ENCODE results near the gene ARL8B.
"Not testable (repeated sequence)": the region's sequence is repeated elsewhere in the genome, so short reads cannot be mapped to it uniquely, and the experiment has no call there.

ARL8B gene

GRCh38 chr3:5122030-5122740, at the start of gene ARL8B:
ARL8B (plus strand) TSS chr3:5122292; CDS start chr3:5122466, 174 bp downstream.
- peak; percentile 74 to 91 (median 79) for DNase-seq (ENCODE audit: low read depth in 3 of 3, low spot score in 1 of 3)

- DNase-seq (ENCODE audit: low read depth in 3 of 3, low spot score in 1 of 3), result no peak
Measured at GRCh38 chr3:5073374-5074085, 48.6 kb upstream of the ARL8B start.

- DNase-seq (ENCODE audit: low read depth in 3 of 3, low spot score in 1 of 3), result no peak
Measured at GRCh38 chr3:5078151-5078550, 43.9 kb upstream of the ARL8B start.

- DNase-seq (ENCODE audit: low read depth in 3 of 3, low spot score in 1 of 3), result no peak
Measured at GRCh38 chr3:5079761-5080160, 42.3 kb upstream of the ARL8B start.

- no peak for DNase-seq (ENCODE audit: low read depth in 3 of 3, low spot score in 1 of 3)
Measured at GRCh38 chr3:5080779-5081550, 41.1 kb upstream of the ARL8B start.

GRCh38 chr3:5081973-5082788, 39.9 kb upstream of the ARL8B start:
- not testable (repeated sequence) for DNase-seq (ENCODE audit: low read depth in 3 of 3, low spot score in 1 of 3)

GRCh38 chr3:5082789-5083115, 39.3 kb upstream of the ARL8B start:
- no peak for DNase-seq (ENCODE audit: low read depth in 3 of 3, low spot score in 1 of 3)

- DNase-seq (ENCODE audit: low read depth in 3 of 3, low spot score in 1 of 3), result no peak
Measured at GRCh38 chr3:5084224-5084623, 37.9 kb upstream of the ARL8B start.

- no peak for DNase-seq (ENCODE audit: low read depth in 3 of 3, low spot score in 1 of 3)
Measured at GRCh38 chr3:5086708-5087107, 35.4 kb upstream of the ARL8B start.

- DNase-seq (ENCODE audit: low read depth in 3 of 3, low spot score in 1 of 3), result no peak
Measured at GRCh38 chr3:5087209-5087608, 34.9 kb upstream of the ARL8B start.

- no peak for DNase-seq (ENCODE audit: low read depth in 3 of 3, low spot score in 1 of 3)
Measured at GRCh38 chr3:5090197-5090596, 31.9 kb upstream of the ARL8B start.

- no peak for DNase-seq (ENCODE audit: low read depth in 3 of 3, low spot score in 1 of 3)
Measured at GRCh38 chr3:5092018-5092417, 30.1 kb upstream of the ARL8B start.

- no peak for DNase-seq (ENCODE audit: low read depth in 3 of 3, low spot score in 1 of 3)
Measured at GRCh38 chr3:5093731-5094130, 28.4 kb upstream of the ARL8B start.

GRCh38 chr3:5095886-5096285, 26.2 kb upstream of the ARL8B start:
- DNase-seq (ENCODE audit: low read depth in 3 of 3, low spot score in 1 of 3), result no peak

GRCh38 chr3:5096336-5097008, 25.6 kb upstream of the ARL8B start:
- no peak for DNase-seq (ENCODE audit: low read depth in 3 of 3, low spot score in 1 of 3)

- DNase-seq (ENCODE audit: low read depth in 3 of 3, low spot score in 1 of 3), result no peak
Measured at GRCh38 chr3:5098346-5098745, 23.7 kb upstream of the ARL8B start.

- DNase-seq (ENCODE audit: low read depth in 3 of 3, low spot score in 1 of 3), result no peak
Measured at GRCh38 chr3:5102532-5102931, 19.6 kb upstream of the ARL8B start.

GRCh38 chr3:5103743-5104142, 18.3 kb upstream of the ARL8B start:
- no peak for DNase-seq (ENCODE audit: low read depth in 3 of 3, low spot score in 1 of 3)

- DNase-seq (ENCODE audit: low read depth in 3 of 3, low spot score in 1 of 3), result no peak
Measured at GRCh38 chr3:5105050-5105449, 17.0 kb upstream of the ARL8B start.

- not testable (repeated sequence) for DNase-seq (ENCODE audit: low read depth in 3 of 3, low spot score in 1 of 3)
Measured at GRCh38 chr3:5106371-5106770, 15.7 kb upstream of the ARL8B start.

GRCh38 chr3:5106933-5107334, 15.2 kb upstream of the ARL8B start:
- not testable (repeated sequence) for DNase-seq (ENCODE audit: low read depth in 3 of 3, low spot score in 1 of 3)
